ENCODE measurements around the gene ARL16. TPM values are rescaled to one million over a fixed set of nuclear protein-coding genes. Genes with fewer than 3 reads are reported as not detected.

The ARL16 gene
- total and polyA plus RNA-seq, 2 experiments from 2014 or later = 40.4 to 54.9 TPM

GRCh38 chr17:81631482-81631881, 52.1 kb downstream of the ARL16 start:
- H2AFZ ChIP-seq = no peak overlapping the region
- H3K4me1 Mint-ChIP-seq = peaks cover 14% of the 10 kb centered on the region
- peaks cover 56% of the 10 kb centered on the region for H3K36me3 Mint-ChIP-seq (ENCODE audit: low read depth)
- H3K9me2 ChIP-seq (ENCODE audit: insufficient read depth) = no peaks in the 10 kb centered on the region
- peak overlapping the region; percentile 95 for H3K27ac Mint-ChIP-seq
- peaks cover 50% of the 10 kb centered on the region for H4K20me1 ChIP-seq (replicated peaks; ENCODE audit: insufficient read depth)
- H3K27me3 Mint-ChIP-seq (ENCODE audit: insufficient read depth, low read depth, poor library complexity) = peaks cover 6% of the 10 kb centered on the region
- DNase-seq (ENCODE audit: low spot score) = peak; percentile 26
- H3K4me3 Mint-ChIP-seq = no peak overlapping the region
- peaks cover 38% of the 10 kb centered on the region for H3K36me3 ChIP-seq (ENCODE audit: insufficient read depth)
- H3K79me2 ChIP-seq (replicated peaks; ENCODE audit: insufficient read depth) = peaks cover 66% of the 10 kb centered on the region
- H3K4me2 ChIP-seq = no peak overlapping the region
- no peak overlapping the region for H3K27ac ChIP-seq (ENCODE audit: low read depth)
- H3K27me3 ChIP-seq (ENCODE audit: insufficient read depth) = no peaks in the 10 kb centered on the region
- peak; percentile 52 for ATAC-seq
- no peak for TF ChIP-seq STAT1 (IDR thresholded peaks at IDR 0.05; ENCODE audit: unreplicated experiment)
- no peak for TF ChIP-seq CREB1 (CRISPR knock-in tag; IDR thresholded peaks at IDR 0.05; ENCODE audit: low read depth)
- no peak for TF ChIP-seq EZH2 (IDR thresholded peaks at IDR 0.05; ENCODE audit: low read depth, unreplicated experiment)
- TF ChIP-seq ZNF331 (CRISPR knock-in tag; IDR thresholded peaks at IDR 0.05; ENCODE audit: low read depth) = no peak
- TF ChIP-seq JUNB (IDR thresholded peaks at IDR 0.05; ENCODE audit: unreplicated experiment) = no peak
- no peak for TF ChIP-seq CTCF (conservative IDR thresholded peaks at IDR 0.05; ENCODE audit: low read depth in 2 of 2)
- TF ChIP-seq ZNF462 (CRISPR knock-in tag; IDR thresholded peaks at IDR 0.05) = no peak
- no peak for TF ChIP-seq ZNF114 (CRISPR knock-in tag; IDR thresholded peaks at IDR 0.05)
- no peak for TF ChIP-seq NANOG (IDR thresholded peaks at IDR 0.05; ENCODE audit: borderline replicate concordance)
- TF ChIP-seq ETS1 (IDR thresholded peaks at IDR 0.05) = no peak
- no peak overlapping the region for H3K4me3 ChIP-seq
- H3K9me3 Mint-ChIP-seq = no peaks in the 10 kb centered on the region
- peaks cover 7% of the 10 kb centered on the region for H3K4me1 ChIP-seq (ENCODE audit: insufficient read depth)
- H3F3A ChIP-seq (replicated peaks; ENCODE audit: low read depth) = peaks cover 13% of the 10 kb centered on the region; the same call in 1 of the 2 replicates

Small RNA genes within 50 kb of the gene (microRNA-seq; reads per million reads assigned to microRNA genes)
- not detected for gene MIR6786

Small RNA genes within 50 kb of the gene (small RNA-seq; reads per million reads assigned to genes)
- not detected for gene MIR6786 (ENCODE audit: low replicate concordance)

Other genes with a start within 250 kb of the ARL16 start
- gene ACTG1, start 171.0 kb downstream of the ARL16 start, total RNA-seq (2014; rRNA removed; shearing (Covaris generic)) = 4,739 and 4,954 TPM in 2 replicates
- 1,867 and 1,896 TPM in 2 replicates for gene ACTG1, start 171.0 kb downstream of the ARL16 start, polyA plus RNA-seq (2016; fragmentation: Nextera tagmentation; extraction: Ambion mirVana)
- 1.6 TPM in 1 of 2 replicates, not detected in the other for gene FSCN2, start 155.4 kb downstream of the ARL16 start, total RNA-seq (2014; rRNA removed; shearing (Covaris generic))
- 0.13 TPM in 1 of 2 replicates, not detected in the other for gene FSCN2, start 155.4 kb downstream of the ARL16 start, polyA plus RNA-seq (2016; fragmentation: Nextera tagmentation; extraction: Ambion mirVana)
- 50.5 and 52.8 TPM in 2 replicates for gene FAAP100, start 131.4 kb downstream of the ARL16 start, total RNA-seq (2014; rRNA removed; shearing (Covaris generic))
- gene FAAP100, start 131.4 kb downstream of the ARL16 start, polyA plus RNA-seq (2016; fragmentation: Nextera tagmentation; extraction: Ambion mirVana) = 16.0 and 16.2 TPM in 2 replicates
- 54.3 and 79.1 TPM in 2 replicates for gene NPLOC4, start 46.7 kb downstream of the ARL16 start, total RNA-seq (2014; rRNA removed; shearing (Covaris generic))
- gene NPLOC4, start 46.7 kb downstream of the ARL16 start, polyA plus RNA-seq (2016; fragmentation: Nextera tagmentation; extraction: Ambion mirVana) = 23.0 and 24.1 TPM in 2 replicates
- gene TSPAN10, start 46.6 kb downstream of the ARL16 start, total RNA-seq (2014; rRNA removed; shearing (Covaris generic)) = 0.31 and 0.66 TPM in 2 replicates
- gene TSPAN10, start 46.6 kb downstream of the ARL16 start, polyA plus RNA-seq (2016; fragmentation: Nextera tagmentation; extraction: Ambion mirVana) = 1.2 and 1.5 TPM in 2 replicates
- gene PDE6G, start 27.3 kb downstream of the ARL16 start, total RNA-seq (2014; rRNA removed; shearing (Covaris generic)) = 4.0 and 5.5 TPM in 2 replicates
- gene PDE6G, start 27.3 kb downstream of the ARL16 start, polyA plus RNA-seq (2016; fragmentation: Nextera tagmentation; extraction: Ambion mirVana) = 9.0 and 11.4 TPM in 2 replicates
- gene OXLD1, start 17.2 kb downstream of the ARL16 start, total RNA-seq (2014; rRNA removed; shearing (Covaris generic)) = 46.0 and 76.2 TPM in 2 replicates
- gene OXLD1, start 17.2 kb downstream of the ARL16 start, polyA plus RNA-seq (2016; fragmentation: Nextera tagmentation; extraction: Ambion mirVana) = 64.9 and 73.0 TPM in 2 replicates
- gene CCDC137, start 17.1 kb downstream of the ARL16 start, total RNA-seq (2014; rRNA removed; shearing (Covaris generic)) = 22.3 and 26.1 TPM in 2 replicates
- gene CCDC137, start 17.1 kb downstream of the ARL16 start, polyA plus RNA-seq (2016; fragmentation: Nextera tagmentation; extraction: Ambion mirVana) = 69.3 and 73.4 TPM in 2 replicates
- 66.9 and 90.2 TPM in 2 replicates for gene HGS, start 214 bp upstream of the ARL16 start, total RNA-seq (2014; rRNA removed; shearing (Covaris generic))
- 59.0 and 59.4 TPM in 2 replicates for gene HGS, start 214 bp upstream of the ARL16 start, polyA plus RNA-seq (2016; fragmentation: Nextera tagmentation; extraction: Ambion mirVana)
- gene MRPL12, start 19.6 kb upstream of the ARL16 start, total RNA-seq (2014; rRNA removed; shearing (Covaris generic)) = 50.9 and 53.2 TPM in 2 replicates
- 140 and 153 TPM in 2 replicates for gene MRPL12, start 19.6 kb upstream of the ARL16 start, polyA plus RNA-seq (2016; fragmentation: Nextera tagmentation; extraction: Ambion mirVana)
- 37.1 and 47.4 TPM in 2 replicates for gene SLC25A10, start 28.5 kb upstream of the ARL16 start, total RNA-seq (2014; rRNA removed; shearing (Covaris generic))
- 25.7 TPM in 2 replicates for gene SLC25A10, start 28.5 kb upstream of the ARL16 start, polyA plus RNA-seq (2016; fragmentation: Nextera tagmentation; extraction: Ambion mirVana)
- 0.17 and 0.31 TPM in 2 replicates for gene GCGR, start 120.4 kb upstream of the ARL16 start, total RNA-seq (2014; rRNA removed; shearing (Covaris generic))
- 0.23 and 0.92 TPM in 2 replicates for gene GCGR, start 120.4 kb upstream of the ARL16 start, polyA plus RNA-seq (2016; fragmentation: Nextera tagmentation; extraction: Ambion mirVana)
- gene MCRIP1, start 149.5 kb upstream of the ARL16 start, total RNA-seq (2014; rRNA removed; shearing (Covaris generic)) = 85.2 and 110 TPM in 2 replicates
- 99.5 and 101 TPM in 2 replicates for gene MCRIP1, start 149.5 kb upstream of the ARL16 start, polyA plus RNA-seq (2016; fragmentation: Nextera tagmentation; extraction: Ambion mirVana)
- gene PPP1R27, start 151.3 kb upstream of the ARL16 start, total RNA-seq (2014; rRNA removed; shearing (Covaris generic)) = not detected in 2 replicates
- gene PPP1R27, start 151.3 kb upstream of the ARL16 start, polyA plus RNA-seq (2016; fragmentation: Nextera tagmentation; extraction: Ambion mirVana) = 0.40 and 0.65 TPM in 2 replicates
- gene P4HB, start 176.7 kb upstream of the ARL16 start, total RNA-seq (2014; rRNA removed; shearing (Covaris generic)) = 418 and 620 TPM in 2 replicates
- 206 and 209 TPM in 2 replicates for gene P4HB, start 176.7 kb upstream of the ARL16 start, polyA plus RNA-seq (2016; fragmentation: Nextera tagmentation; extraction: Ambion mirVana)
- 80.1 and 125 TPM in 2 replicates for gene ARHGDIA, start 187.5 kb upstream of the ARL16 start, total RNA-seq (2014; rRNA removed; shearing (Covaris generic))
- 140 and 152 TPM in 2 replicates for gene ARHGDIA, start 187.5 kb upstream of the ARL16 start, polyA plus RNA-seq (2016; fragmentation: Nextera tagmentation; extraction: Ambion mirVana)
- gene ALYREF, start 207.8 kb upstream of the ARL16 start, total RNA-seq (2014; rRNA removed; shearing (Covaris generic)) = 236 TPM in 2 replicates
- gene ALYREF, start 207.8 kb upstream of the ARL16 start, polyA plus RNA-seq (2016; fragmentation: Nextera tagmentation; extraction: Ambion mirVana) = 36.5 and 54.3 TPM in 2 replicates
- 149 and 188 TPM in 2 replicates for gene ANAPC11, start 207.9 kb upstream of the ARL16 start, total RNA-seq (2014; rRNA removed; shearing (Covaris generic))
- 498 and 517 TPM in 2 replicates for gene ANAPC11, start 207.9 kb upstream of the ARL16 start, polyA plus RNA-seq (2016; fragmentation: Nextera tagmentation; extraction: Ambion mirVana)
- gene NPB, start 218.4 kb upstream of the ARL16 start, total RNA-seq (2014; rRNA removed; shearing (Covaris generic)) = 0.93 and 3.8 TPM in 2 replicates
- 2.7 and 3.6 TPM in 2 replicates for gene NPB, start 218.4 kb upstream of the ARL16 start, polyA plus RNA-seq (2016; fragmentation: Nextera tagmentation; extraction: Ambion mirVana)
- gene PCYT2, start 227.6 kb upstream of the ARL16 start, total RNA-seq (2014; rRNA removed; shearing (Covaris generic)) = 65.2 and 82.9 TPM in 2 replicates
- 50.9 and 51.6 TPM in 2 replicates for gene PCYT2, start 227.6 kb upstream of the ARL16 start, polyA plus RNA-seq (2016; fragmentation: Nextera tagmentation; extraction: Ambion mirVana)
- 20.8 and 29.7 TPM in 2 replicates for gene SIRT7, start 234.4 kb upstream of the ARL16 start, total RNA-seq (2014; rRNA removed; shearing (Covaris generic))
- 16.3 and 17.1 TPM in 2 replicates for gene SIRT7, start 234.4 kb upstream of the ARL16 start, polyA plus RNA-seq (2016; fragmentation: Nextera tagmentation; extraction: Ambion mirVana)
- gene MAFG, start 243.9 kb upstream of the ARL16 start, total RNA-seq (2014; rRNA removed; shearing (Covaris generic)) = 32.0 and 33.4 TPM in 2 replicates
- gene MAFG, start 243.9 kb upstream of the ARL16 start, polyA plus RNA-seq (2016; fragmentation: Nextera tagmentation; extraction: Ambion mirVana) = 17.2 and 21.7 TPM in 2 replicates

Data from GM23338 (cell line).